GDM1 (cell line): Measurements from ENCODE around the gene SLC35F3.

ENCODE experiments used
- DNase-seq: peaks from one replicate; lab custom pipeline; 2025; lab: John Stamatoyannopoulos, UW

SLC35F3 gene

GRCh38 chr1:234040446-234041317 lies 136.2 kb downstream of the SLC35F3 start:
- DNase-seq: no peak

- DNase-seq: no peak
Observed at GRCh38 chr1:234044079-234044478, 139.6 kb downstream of the SLC35F3 start.

- no peak for DNase-seq
Observed at GRCh38 chr1:234047123-234047522, 142.6 kb downstream of the SLC35F3 start.

GRCh38 chr1:234062166-234062565 lies 157.7 kb downstream of the SLC35F3 start:
- DNase-seq: no peak

- DNase-seq: peak; percentile 3
Observed at GRCh38 chr1:234065794-234066447, 161.4 kb downstream of the SLC35F3 start.

- DNase-seq: no peak
Observed at GRCh38 chr1:234067581-234068337, 163.3 kb downstream of the SLC35F3 start.

- no peak for DNase-seq
Observed at GRCh38 chr1:234069760-234070159, 165.3 kb downstream of the SLC35F3 start.

- no peak for DNase-seq
Observed at GRCh38 chr1:234072793-234073192, 168.3 kb downstream of the SLC35F3 start.

GRCh38 chr1:234078143-234078542 lies 173.7 kb downstream of the SLC35F3 start:
- DNase-seq: no peak

GRCh38 chr1:234079896-234080295 lies 175.4 kb downstream of the SLC35F3 start:
- no peak for DNase-seq

- DNase-seq: no peak
Observed at GRCh38 chr1:234083460-234083859, 179.0 kb downstream of the SLC35F3 start.

GRCh38 chr1:234089396-234089795 lies 184.9 kb downstream of the SLC35F3 start:
- DNase-seq: no peak

GRCh38 chr1:234090212-234091064 lies 186.0 kb downstream of the SLC35F3 start:
- no peak for DNase-seq

- no peak for DNase-seq
Observed at GRCh38 chr1:234091065-234091401, 186.6 kb downstream of the SLC35F3 start.

GRCh38 chr1:234091876-234092275 lies 187.4 kb downstream of the SLC35F3 start:
- no peak for DNase-seq

- no peak for DNase-seq
Observed at GRCh38 chr1:234093107-234093506, 188.6 kb downstream of the SLC35F3 start.

- DNase-seq: no peak
Observed at GRCh38 chr1:234093741-234094140, 189.3 kb downstream of the SLC35F3 start.

- DNase-seq: no peak
Observed at GRCh38 chr1:234094172-234094571, 189.7 kb downstream of the SLC35F3 start.

- DNase-seq: no peak
Observed at GRCh38 chr1:234096161-234096770, 191.8 kb downstream of the SLC35F3 start.

- peak; percentile 51 for DNase-seq
Observed at GRCh38 chr1:234102583-234102982, 198.1 kb downstream of the SLC35F3 start.

GRCh38 chr1:234103198-234103597 lies 198.7 kb downstream of the SLC35F3 start:
- DNase-seq: no peak
